K562 (cell line): ENCODE measurements around the gene SLC9A1. TPM values are rescaled to one million over a fixed set of nuclear protein-coding genes. Genes with fewer than 3 reads are reported as not detected.
A peak's percentile ranks its signal among the peaks of the same experiment; 100 is the strongest.

Experiments
- BACH1 ChIP-seq: fragments of 200-800 bp; sonication (Bioruptor generic); IDR thresholded peaks from 2 replicates; pipeline ENCODE4 v1.6.1; 2016; ENCODE audit warnings: missing genetic modification characterization, missing compliant biosample characterization
- BRD9 ChIP-seq: fragments of 450-650 bp; IDR thresholded peaks from 2 replicates; pipeline ENCODE4 v1.6.1; 2018; ENCODE audit warnings: low read depth; ENCODE audit not compliant: partially characterized antibody
- C11orf30 ChIP-seq: fragments of 450-650 bp; IDR thresholded peaks from 2 replicates; pipeline ENCODE4 v1.6.1; 2016; ENCODE audit warnings: low read depth, mild to moderate bottlenecking
- CCNT2 ChIP-seq: IDR thresholded peaks from 2 replicates; pipeline ENCODE4 v1.6.1; 2011; ENCODE audit warnings: borderline replicate concordance, low read depth, mild to moderate bottlenecking, moderate library complexity, mixed read lengths, low read length; ENCODE audit not compliant: insufficient read length; ENCODE audit errors: extremely low read depth
- ETV5 ChIP-seq: sonication (generic); formaldehyde crosslinking; IDR thresholded peaks from 2 replicates; pipeline ENCODE4 v1.4.0; 2020; ENCODE audit warnings: low read depth, mild to moderate bottlenecking, missing genetic modification reagents
- GTF2A2 ChIP-seq: IDR thresholded peaks from 2 replicates; pipeline ENCODE4 v1.6.1; 2016; ENCODE audit warnings: mild to moderate bottlenecking, missing genetic modification characterization, missing compliant biosample characterization
- HEY1 ChIP-seq: fragments of 250-450 bp; sonication (Bioruptor Pico); IDR thresholded peaks from 2 replicates; pipeline ENCODE4 v1.5.0; 2020; ENCODE audit warnings: mild to moderate bottlenecking, moderate library complexity, borderline replicate concordance
- KDM2B ChIP-seq: fragments of 250-450 bp; sonication (Bioruptor Pico); IDR thresholded peaks from 2 replicates; pipeline ENCODE4 v1.8.0; 2021; ENCODE audit warnings: mild to moderate bottlenecking, moderate library complexity
- MBD2 ChIP-seq: sonication (generic); IDR thresholded peaks from 2 replicates; pipeline ENCODE4 v1.6.1; 2016; ENCODE audit warnings: low read depth, borderline replicate concordance
- MCM5 ChIP-seq: fragments of 450-650 bp; IDR thresholded peaks from 2 replicates; pipeline ENCODE4 v1.6.1; 2016; ENCODE audit warnings: low read depth
- NCOA4 ChIP-seq: fragments of 450-650 bp; IDR thresholded peaks from 2 replicates; pipeline ENCODE4 v1.6.1; 2018; ENCODE audit warnings: mild to moderate bottlenecking; ENCODE audit not compliant: partially characterized antibody
- NR2C1 ChIP-seq, 2 experiments: fragments of 450-650 bp; IDR thresholded peaks; 2 replicates each; pipeline ENCODE4 v1.6.1; 2017; ENCODE audit warnings: mild to moderate bottlenecking in 2 of 2, antibody characterized with exemption in 1 of 2, inconsistent platforms in 1 of 2, missing compliant biosample characterization in 1 of 2, missing genetic modification characterization in 1 of 2
- PHB2 ChIP-seq: fragments of 450-650 bp; IDR thresholded peaks from 2 replicates; pipeline ENCODE4 v1.6.1; 2017; ENCODE audit warnings: low read depth
- RBM39 ChIP-seq: fragments of 200-400 bp; formaldehyde crosslinking; optimal IDR thresholded peaks from 2 replicates; pipeline ENCODE3; 2018; ENCODE audit warnings: low read depth, low read length
- SP1 ChIP-seq: sonication (generic); formaldehyde crosslinking; IDR thresholded peaks from 2 replicates; pipeline ENCODE4 v1.8.1; 2022; ENCODE audit warnings: mild to moderate bottlenecking, missing genetic modification reagents
- XRCC5 ChIP-seq: fragments of 200-400 bp; formaldehyde crosslinking; IDR thresholded peaks from 2 replicates; pipeline ENCODE4 v1.6.1; 2017; ENCODE audit warnings: low read depth, mild to moderate bottlenecking, low read length
- ZNF76 ChIP-seq: fragments of 250-450 bp; sonication (Bioruptor Pico); IDR thresholded peaks from 2 replicates; pipeline ENCODE4 v1.4.0; 2020; ENCODE audit warnings: mild to moderate bottlenecking, moderate library complexity, borderline replicate concordance
- polyA plus RNA-seq, 8 experiments: library from polyadenylated mRNA; depleted of rRNA in 4 of 8; stranded (reverse) in 5 of 8; unstranded in 3 of 8; fragments of >200 nt; fragmentation: Nextera tagmentation in 2 of 8; fragmentation: Illumina TruSeq in 1 of 8; extraction: Ambion mirVana in 2 of 8; extraction: Trizol in 1 of 8; gene quantifications; 2 replicates each; pipeline versions ENCODE4 v1.2.1 to v1.2.3, GENCODE V29; 2011 to 2014; ENCODE audit warnings: inconsistent platforms in 1 of 8, missing spikeins in 1 of 8
- total RNA-seq, 7 experiments: library from RNA; depleted of rRNA in 6 of 7; stranded (reverse); fragments of >200 nt in 6 of 7; fragmentation: Illumina TruSeq in 2 of 7; extraction: Trizol in 2 of 7; gene quantifications; 2 replicates each; pipeline versions ENCODE4 v1.2.1 to v1.2.3, GENCODE V29; 2011 to 2021; ENCODE audit warnings: low replicate concordance in 1 of 7
- TF ChIP-seq, protein P1 (sequence below): sonication (generic); formaldehyde crosslinking; IDR thresholded peaks from 2 replicates; pipeline ENCODE4 v1.8.1; 2022; ENCODE audit warnings: missing genetic modification reagents
- TF ChIP-seq, protein P2 (sequence below): fragments of 150-350 bp; IDR thresholded peaks from 2 replicates; pipeline ENCODE4 v1.6.1; 2014; ENCODE audit warnings: low read depth, mild to moderate bottlenecking, low read length, borderline replicate concordance
- TF ChIP-seq, protein P3 (sequence below): fragments of 450-650 bp; IDR thresholded peaks from 2 replicates; pipeline ENCODE4 v1.6.1; 2016; ENCODE audit warnings: antibody characterized with exemption

SLC9A1 gene
- total and polyA plus RNA-seq, 9 of the 15 experiments (the other 6 are each of a cell fraction or from before 2014, with no cell fraction given) = 0.59 to 14.4 (median 2.0) TPM

DNA sequence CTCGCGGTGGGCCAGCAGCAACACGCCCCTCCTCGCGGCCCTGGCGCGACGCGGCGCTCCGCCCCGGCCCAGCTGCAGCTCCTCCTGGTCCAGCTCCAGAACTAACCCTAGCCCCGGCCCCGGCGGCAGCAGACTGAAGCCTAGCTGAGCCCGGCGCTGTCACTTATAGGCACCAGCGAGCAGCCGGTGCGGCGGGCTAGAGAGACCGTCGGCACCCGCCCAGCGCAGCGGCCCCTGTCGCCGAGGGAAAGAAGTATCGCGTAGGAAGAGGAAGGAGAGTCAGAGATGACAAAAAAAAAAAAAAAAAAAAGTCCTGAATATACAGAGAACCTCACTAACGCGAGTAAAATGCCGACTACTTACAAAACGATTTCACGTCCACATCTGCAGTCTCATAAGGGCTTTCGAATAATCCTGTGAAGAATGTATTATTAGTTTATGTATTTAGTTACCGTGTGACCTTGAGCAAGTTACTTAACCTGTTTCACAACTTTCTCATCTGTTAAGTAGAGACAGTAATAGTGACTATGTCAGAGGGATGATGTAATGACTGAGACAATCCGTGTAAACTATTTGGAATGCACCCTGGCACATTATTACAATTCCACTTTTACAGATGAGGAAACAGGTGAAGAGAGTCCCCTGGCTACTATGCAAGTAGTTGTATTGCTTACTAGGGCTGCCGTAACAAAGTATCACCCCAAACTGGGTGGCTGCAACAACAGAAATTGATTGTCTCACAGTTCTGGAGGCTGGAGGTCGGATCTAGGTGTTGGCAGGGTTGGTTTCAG, at the start of gene SLC9A1 (continued):
- TF ChIP-seq PHB2 = no peak
- peak; percentile 96 for TF ChIP-seq CCNT2
- peak; percentile 99 for TF ChIP-seq XRCC5
- TF ChIP-seq ZNF76 (CRISPR knock-in tag) = no peak
- TF ChIP-seq NR2C1 (IDR thresholded peaks at IDR 0.05) = peak; percentile 64; the same call in 1 of the 2 replicates
- TF ChIP-seq NR2C1 (tag; IDR thresholded peaks at IDR 0.05) = peak; percentile 59
- peak; percentile 79 for TF ChIP-seq ETV5
- no peak for TF ChIP-seq NCOA4
- no peak for TF ChIP-seq MCM5
- TF ChIP-seq, protein P1, sequence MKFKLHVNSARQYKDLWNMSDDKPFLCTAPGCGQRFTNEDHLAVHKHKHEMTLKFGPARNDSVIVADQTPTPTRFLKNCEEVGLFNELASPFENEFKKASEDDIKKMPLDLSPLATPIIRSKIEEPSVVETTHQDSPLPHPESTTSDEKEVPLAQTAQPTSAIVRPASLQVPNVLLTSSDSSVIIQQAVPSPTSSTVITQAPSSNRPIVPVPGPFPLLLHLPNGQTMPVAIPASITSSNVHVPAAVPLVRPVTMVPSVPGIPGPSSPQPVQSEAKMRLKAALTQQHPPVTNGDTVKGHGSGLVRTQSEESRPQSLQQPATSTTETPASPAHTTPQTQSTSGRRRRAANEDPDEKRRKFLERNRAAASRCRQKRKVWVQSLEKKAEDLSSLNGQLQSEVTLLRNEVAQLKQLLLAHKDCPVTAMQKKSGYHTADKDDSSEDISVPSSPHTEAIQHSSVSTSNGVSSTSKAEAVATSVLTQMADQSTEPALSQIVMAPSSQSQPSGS (CRISPR knock-in tag) = no peak
- peak; percentile 78 for TF ChIP-seq RBM39
- TF ChIP-seq C11orf30 = no peak; the same call in 1 of the 2 replicates
- peak; percentile 79 for TF ChIP-seq SP1 (CRISPR knock-in tag)
- TF ChIP-seq HEY1 (CRISPR knock-in tag) = no peak
- TF ChIP-seq GTF2A2 (tag) = peak; percentile 99
- peak; percentile 85 for TF ChIP-seq BRD9
- peak; percentile 85 for TF ChIP-seq KDM2B (CRISPR knock-in tag)
- TF ChIP-seq, protein P2, sequence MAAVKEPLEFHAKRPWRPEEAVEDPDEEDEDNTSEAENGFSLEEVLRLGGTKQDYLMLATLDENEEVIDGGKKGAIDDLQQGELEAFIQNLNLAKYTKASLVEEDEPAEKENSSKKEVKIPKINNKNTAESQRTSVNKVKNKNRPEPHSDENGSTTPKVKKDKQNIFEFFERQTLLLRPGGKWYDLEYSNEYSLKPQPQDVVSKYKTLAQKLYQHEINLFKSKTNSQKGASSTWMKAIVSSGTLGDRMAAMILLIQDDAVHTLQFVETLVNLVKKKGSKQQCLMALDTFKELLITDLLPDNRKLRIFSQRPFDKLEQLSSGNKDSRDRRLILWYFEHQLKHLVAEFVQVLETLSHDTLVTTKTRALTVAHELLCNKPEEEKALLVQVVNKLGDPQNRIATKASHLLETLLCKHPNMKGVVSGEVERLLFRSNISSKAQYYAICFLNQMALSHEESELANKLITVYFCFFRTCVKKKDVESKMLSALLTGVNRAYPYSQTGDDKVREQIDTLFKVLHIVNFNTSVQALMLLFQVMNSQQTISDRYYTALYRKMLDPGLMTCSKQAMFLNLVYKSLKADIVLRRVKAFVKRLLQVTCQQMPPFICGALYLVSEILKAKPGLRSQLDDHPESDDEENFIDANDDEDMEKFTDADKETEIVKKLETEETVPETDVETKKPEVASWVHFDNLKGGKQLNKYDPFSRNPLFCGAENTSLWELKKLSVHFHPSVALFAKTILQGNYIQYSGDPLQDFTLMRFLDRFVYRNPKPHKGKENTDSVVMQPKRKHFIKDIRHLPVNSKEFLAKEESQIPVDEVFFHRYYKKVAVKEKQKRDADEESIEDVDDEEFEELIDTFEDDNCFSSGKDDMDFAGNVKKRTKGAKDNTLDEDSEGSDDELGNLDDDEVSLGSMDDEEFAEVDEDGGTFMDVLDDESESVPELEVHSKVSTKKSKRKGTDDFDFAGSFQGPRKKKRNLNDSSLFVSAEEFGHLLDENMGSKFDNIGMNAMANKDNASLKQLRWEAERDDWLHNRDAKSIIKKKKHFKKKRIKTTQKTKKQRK = peak; percentile 21; the same call in 1 of the 2 replicates
- peak; percentile 92 for TF ChIP-seq MBD2
- TF ChIP-seq, protein P3, sequence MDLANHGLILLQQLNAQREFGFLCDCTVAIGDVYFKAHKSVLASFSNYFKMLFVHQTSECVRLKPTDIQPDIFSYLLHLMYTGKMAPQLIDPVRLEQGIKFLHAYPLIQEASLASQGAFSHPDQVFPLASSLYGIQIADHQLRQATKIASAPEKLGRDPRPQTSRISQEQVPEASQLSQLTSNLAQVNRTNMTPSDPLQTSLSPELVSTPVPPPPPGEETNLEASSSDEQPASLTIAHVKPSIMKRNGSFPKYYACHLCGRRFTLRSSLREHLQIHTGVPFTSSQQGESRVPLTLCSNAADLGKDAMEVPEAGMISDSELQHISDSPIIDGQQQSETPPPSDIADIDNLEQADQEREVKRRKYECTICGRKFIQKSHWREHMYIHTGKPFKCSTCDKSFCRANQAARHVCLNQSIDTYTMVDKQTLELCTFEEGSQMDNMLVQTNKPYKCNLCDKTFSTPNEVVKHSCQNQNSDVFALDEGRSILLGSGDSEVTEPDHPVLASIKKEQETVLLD = 0 out of 2 replicates have a peak, but pooled peaks have one; percentile 39
- TF ChIP-seq BACH1 (tag) = peak; percentile 76
